ENCODE measurements around the gene LRP2. TPM values are rescaled to one million over a fixed set of nuclear protein-coding genes. Genes with fewer than 3 reads are reported as not detected.

LRP2 gene
- total RNA-seq, 1 experiment from 2014 or later, result not detected

GRCh38 chr2:169240405-169240804 is 121.9 kb downstream of the LRP2 start:
- DNase-seq (ENCODE audit: low spot score), result no peak

GRCh38 chr2:169237939-169238338 is 124.4 kb downstream of the LRP2 start:
- DNase-seq (ENCODE audit: low spot score), result no peak

- no peak for DNase-seq (ENCODE audit: low spot score)
These were observed 125.0 kb downstream of the LRP2 start for GRCh38 chr2:169237286-169237685.

- no peak for DNase-seq (ENCODE audit: low spot score)
These were observed 129.7 kb downstream of the LRP2 start for GRCh38 chr2:169232551-169233154.

- no peak for DNase-seq (ENCODE audit: low spot score)
These were observed 132.1 kb downstream of the LRP2 start for GRCh38 chr2:169230204-169230603.

- no peak for DNase-seq (ENCODE audit: low spot score)
These were observed 132.7 kb downstream of the LRP2 start for GRCh38 chr2:169229590-169229989.

GRCh38 chr2:169225906-169226305 is 136.4 kb downstream of the LRP2 start:
- DNase-seq (ENCODE audit: low spot score), result no peak

- DNase-seq (ENCODE audit: low spot score), result no peak
These were observed 137.0 kb downstream of the LRP2 start for GRCh38 chr2:169225233-169225750.

- no peak for DNase-seq (ENCODE audit: low spot score)
These were observed 139.7 kb downstream of the LRP2 start for GRCh38 chr2:169222665-169223064.

GRCh38 chr2:169221745-169222369 is 140.5 kb downstream of the LRP2 start:
- peak; percentile 32 for DNase-seq (ENCODE audit: low spot score)

GRCh38 chr2:169210917-169211316 is 151.4 kb downstream of the LRP2 start:
- DNase-seq (ENCODE audit: low spot score), result no peak

- no peak for DNase-seq (ENCODE audit: low spot score)
These were observed 154.3 kb downstream of the LRP2 start for GRCh38 chr2:169208026-169208425.

- no peak for DNase-seq (ENCODE audit: low spot score)
These were observed 157.2 kb downstream of the LRP2 start for GRCh38 chr2:169205176-169205575.

GRCh38 chr2:169203952-169204351 is 158.4 kb downstream of the LRP2 start:
- no peak for DNase-seq (ENCODE audit: low spot score)

GRCh38 chr2:169200756-169201155 is 161.6 kb downstream of the LRP2 start:
- DNase-seq (ENCODE audit: low spot score), result no peak

- no peak for DNase-seq (ENCODE audit: low spot score)
These were observed 168.7 kb downstream of the LRP2 start for GRCh38 chr2:169193618-169194017.

GRCh38 chr2:169190197-169190775 is 172.0 kb downstream of the LRP2 start:
- DNase-seq (ENCODE audit: low spot score), result no peak

GRCh38 chr2:169189132-169189531 is 173.2 kb downstream of the LRP2 start:
- DNase-seq (ENCODE audit: low spot score), result no peak

GRCh38 chr2:169185711-169186110 is 176.6 kb downstream of the LRP2 start:
- no peak for DNase-seq (ENCODE audit: low spot score)

GRCh38 chr2:169184074-169184473 is 178.3 kb downstream of the LRP2 start:
- no peak for DNase-seq (ENCODE audit: low spot score)

GRCh38 chr2:169182573-169182972 is 179.8 kb downstream of the LRP2 start:
- no peak for DNase-seq (ENCODE audit: low spot score)

- no peak for DNase-seq (ENCODE audit: low spot score)
These were observed 183.4 kb downstream of the LRP2 start for GRCh38 chr2:169178804-169179390.

- DNase-seq (ENCODE audit: low spot score), result no peak
These were observed 184.0 kb downstream of the LRP2 start for GRCh38 chr2:169178364-169178763.
